HCT116 (cell line): ENCODE measurements around the gene PIAS4.

Source experiments
- CEBPB ChIP-seq: IDR thresholded peaks from 2 replicates; pipeline ENCODE4 v1.6.1; 2012; ENCODE audit warnings: low read depth
- EGR1 ChIP-seq: IDR thresholded peaks from 2 replicates; pipeline ENCODE4 v1.6.1; 2012; ENCODE audit warnings: low read depth
- EZH2 ChIP-seq: fragments of 200-600 bp; sonication (generic); IDR thresholded peaks from 2 replicates; pipeline ENCODE4 v1.6.1; 2017; ENCODE audit warnings: antibody characterized with exemption, mixed run types
- EZH2phosphoT487 ChIP-seq: fragments of 200-600 bp; IDR thresholded peaks from 2 replicates; pipeline ENCODE4 v1.6.1; 2018; ENCODE audit warnings: antibody characterized with exemption, borderline replicate concordance
- POLR2A ChIP-seq: IDR thresholded peaks from 2 replicates; pipeline ENCODE4 v1.7.0; 2011; ENCODE audit warnings: borderline replicate concordance; ENCODE audit not compliant: insufficient read depth, insufficient read length; ENCODE audit errors: extremely low read depth
- POLR2AphosphoS5 ChIP-seq: IDR thresholded peaks from 2 replicates; pipeline ENCODE4 v1.6.1; 2011; ENCODE audit warnings: mild to moderate bottlenecking, low read depth, low read length, moderate library complexity
- RAD21 ChIP-seq: IDR thresholded peaks from 2 replicates; pipeline ENCODE4 v1.6.1; 2012; ENCODE audit warnings: low read depth, mild to moderate bottlenecking
- SIN3A ChIP-seq: IDR thresholded peaks from 2 replicates; pipeline ENCODE4 v1.6.1; 2012; ENCODE audit warnings: low read depth
- TCF7L2 ChIP-seq: IDR thresholded peaks from 2 replicates; pipeline ENCODE4 v1.7.0; 2011; ENCODE audit warnings: borderline replicate concordance, inconsistent platforms; ENCODE audit not compliant: insufficient read depth, insufficient read length; ENCODE audit errors: extremely low read depth
- YY1 ChIP-seq: IDR thresholded peaks from 2 replicates; pipeline ENCODE4 v1.6.1; 2011; ENCODE audit warnings: low read length, low read depth, moderate library complexity, mild to moderate bottlenecking; ENCODE audit not compliant: insufficient replicate concordance; ENCODE audit errors: extremely low read depth
- ZNF274 ChIP-seq: fragments of 200-500 bp; sonication (Bioruptor generic); IDR thresholded peaks from 2 replicates; pipeline ENCODE4 v1.6.1; 2014; ENCODE audit warnings: mild to moderate bottlenecking, low read depth, low read length, inconsistent platforms
- TF ChIP-seq, protein P1 (sequence below): IDR thresholded peaks from 2 replicates; pipeline ENCODE4 v1.6.1; 2012
- TF ChIP-seq, protein P2 (sequence below), 3 experiments: fragments of 200-600 bp in 1 of 3; sonication (generic) in 1 of 3; IDR thresholded peaks in 2 of 3; conservative IDR thresholded peaks in 1 of 3; 2 replicates each; pipeline ENCODE4 v1.5.1; 2012 to 2017; ENCODE audit warnings: low read depth in 2 of 3, low read length in 2 of 3, antibody characterized with exemption in 1 of 3, borderline replicate concordance in 1 of 3, control low read depth in 1 of 3, mild to moderate bottlenecking in 1 of 3, mixed read lengths in 1 of 3, mixed run types in 1 of 3, moderate library complexity in 1 of 3; ENCODE audit not compliant: insufficient read depth in 1 of 3
- TF ChIP-seq, protein P3 (sequence below): IDR thresholded peaks from 2 replicates; pipeline ENCODE4 v1.6.1; 2012; ENCODE audit warnings: low read depth

DNA sequence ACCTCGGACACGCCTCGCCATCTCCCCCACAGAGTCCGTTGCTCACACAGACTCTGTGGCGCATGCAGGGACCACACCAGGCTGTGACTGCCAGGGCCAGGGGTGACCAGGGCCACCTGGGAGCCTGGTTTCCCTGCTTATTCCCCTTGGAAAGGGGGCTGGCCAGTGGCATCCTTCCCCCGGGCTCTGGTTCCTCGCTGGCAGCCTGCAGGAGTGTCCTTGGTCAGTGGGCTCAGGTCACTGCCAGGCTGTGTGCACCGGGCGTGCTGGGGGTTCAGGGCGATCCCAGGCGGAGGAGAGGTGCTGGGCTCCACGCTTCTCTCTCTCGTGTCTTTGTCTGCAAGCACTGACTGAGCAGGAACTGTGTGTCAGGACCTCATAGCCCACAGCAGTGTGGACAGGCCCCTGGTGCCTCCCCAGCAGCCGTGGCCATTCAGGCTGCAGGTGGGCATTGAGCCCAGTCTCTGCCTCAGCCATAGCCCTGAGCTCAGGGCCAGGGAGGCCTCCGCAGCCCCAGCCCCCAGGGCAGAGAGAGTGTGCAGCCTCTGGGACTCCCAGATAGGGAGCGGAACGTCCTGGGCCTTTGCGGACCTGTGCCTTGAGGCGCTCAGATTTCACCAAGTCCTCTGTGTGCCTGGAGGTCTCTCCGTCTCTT, 6.5 kb downstream of the PIAS4 start:
- TF ChIP-seq POLR2A (no peak), YY1 (no peak), EZH2 (no peak), ZNF274 (no peak), EGR1 (no peak), RAD21 (no peak), POLR2AphosphoS5 (no peak), TCF7L2 (no peak), EZH2phosphoT487 (no peak), CEBPB (no peak), SIN3A (no peak)
- TF ChIP-seq, protein P1, sequence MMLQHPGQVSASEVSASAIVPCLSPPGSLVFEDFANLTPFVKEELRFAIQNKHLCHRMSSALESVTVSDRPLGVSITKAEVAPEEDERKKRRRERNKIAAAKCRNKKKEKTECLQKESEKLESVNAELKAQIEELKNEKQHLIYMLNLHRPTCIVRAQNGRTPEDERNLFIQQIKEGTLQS: no peak
- TF ChIP-seq, protein P2, sequence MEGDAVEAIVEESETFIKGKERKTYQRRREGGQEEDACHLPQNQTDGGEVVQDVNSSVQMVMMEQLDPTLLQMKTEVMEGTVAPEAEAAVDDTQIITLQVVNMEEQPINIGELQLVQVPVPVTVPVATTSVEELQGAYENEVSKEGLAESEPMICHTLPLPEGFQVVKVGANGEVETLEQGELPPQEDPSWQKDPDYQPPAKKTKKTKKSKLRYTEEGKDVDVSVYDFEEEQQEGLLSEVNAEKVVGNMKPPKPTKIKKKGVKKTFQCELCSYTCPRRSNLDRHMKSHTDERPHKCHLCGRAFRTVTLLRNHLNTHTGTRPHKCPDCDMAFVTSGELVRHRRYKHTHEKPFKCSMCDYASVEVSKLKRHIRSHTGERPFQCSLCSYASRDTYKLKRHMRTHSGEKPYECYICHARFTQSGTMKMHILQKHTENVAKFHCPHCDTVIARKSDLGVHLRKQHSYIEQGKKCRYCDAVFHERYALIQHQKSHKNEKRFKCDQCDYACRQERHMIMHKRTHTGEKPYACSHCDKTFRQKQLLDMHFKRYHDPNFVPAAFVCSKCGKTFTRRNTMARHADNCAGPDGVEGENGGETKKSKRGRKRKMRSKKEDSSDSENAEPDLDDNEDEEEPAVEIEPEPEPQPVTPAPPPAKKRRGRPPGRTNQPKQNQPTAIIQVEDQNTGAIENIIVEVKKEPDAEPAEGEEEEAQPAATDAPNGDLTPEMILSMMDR (IDR thresholded peaks at IDR 0.05 in 2 of 3, conservative IDR thresholded peaks at IDR 0.05 in 1 of 3; ENCODE audit: borderline replicate concordance in 1 of 3, insufficient read depth in 1 of 3, low read depth in 2 of 3, low read length in 2 of 3): no peak
- TF ChIP-seq, protein P3, sequence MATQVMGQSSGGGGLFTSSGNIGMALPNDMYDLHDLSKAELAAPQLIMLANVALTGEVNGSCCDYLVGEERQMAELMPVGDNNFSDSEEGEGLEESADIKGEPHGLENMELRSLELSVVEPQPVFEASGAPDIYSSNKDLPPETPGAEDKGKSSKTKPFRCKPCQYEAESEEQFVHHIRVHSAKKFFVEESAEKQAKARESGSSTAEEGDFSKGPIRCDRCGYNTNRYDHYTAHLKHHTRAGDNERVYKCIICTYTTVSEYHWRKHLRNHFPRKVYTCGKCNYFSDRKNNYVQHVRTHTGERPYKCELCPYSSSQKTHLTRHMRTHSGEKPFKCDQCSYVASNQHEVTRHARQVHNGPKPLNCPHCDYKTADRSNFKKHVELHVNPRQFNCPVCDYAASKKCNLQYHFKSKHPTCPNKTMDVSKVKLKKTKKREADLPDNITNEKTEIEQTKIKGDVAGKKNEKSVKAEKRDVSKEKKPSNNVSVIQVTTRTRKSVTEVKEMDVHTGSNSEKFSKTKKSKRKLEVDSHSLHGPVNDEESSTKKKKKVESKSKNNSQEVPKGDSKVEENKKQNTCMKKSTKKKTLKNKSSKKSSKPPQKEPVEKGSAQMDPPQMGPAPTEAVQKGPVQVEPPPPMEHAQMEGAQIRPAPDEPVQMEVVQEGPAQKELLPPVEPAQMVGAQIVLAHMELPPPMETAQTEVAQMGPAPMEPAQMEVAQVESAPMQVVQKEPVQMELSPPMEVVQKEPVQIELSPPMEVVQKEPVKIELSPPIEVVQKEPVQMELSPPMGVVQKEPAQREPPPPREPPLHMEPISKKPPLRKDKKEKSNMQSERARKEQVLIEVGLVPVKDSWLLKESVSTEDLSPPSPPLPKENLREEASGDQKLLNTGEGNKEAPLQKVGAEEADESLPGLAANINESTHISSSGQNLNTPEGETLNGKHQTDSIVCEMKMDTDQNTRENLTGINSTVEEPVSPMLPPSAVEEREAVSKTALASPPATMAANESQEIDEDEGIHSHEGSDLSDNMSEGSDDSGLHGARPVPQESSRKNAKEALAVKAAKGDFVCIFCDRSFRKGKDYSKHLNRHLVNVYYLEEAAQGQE: no peak
